Common myeloid progenitor, CD34-positive (primary cell): ENCODE data around the gene ELF1.
A peak's percentile ranks its signal among the peaks of the same experiment; 100 is the strongest.
"Not testable (repeated sequence)": the region's sequence is repeated elsewhere in the genome, so short reads cannot be mapped to it uniquely, and the experiment has no call there.

Experiments
- CTCF ChIA-PET: fragments of 350-600 bp; sonication (Branson Sonifier 250); formaldehyde crosslinking; loops from one replicate; lab custom pipeline; 2021; ENCODE audit warnings: antibody characterized with exemption; lab: Charles Lee
- POLR2A ChIA-PET: fragments of 350-600 bp; sonication (Branson Sonifier 250); formaldehyde crosslinking; loops from one replicate; lab custom pipeline; 2021; ENCODE audit warnings: antibody characterized with exemption; lab: Charles Lee
- DNase-seq, 3 donors: peaks; one replicate each; pipeline versions ENCODE4 v3.0.0 to v3.0.0-alpha.2; 2013
- H3K27ac ChIP-seq, 2 experiments: 1 replicate in 1 of 2; 2 replicates in 1 of 2; pipeline ENCODE4 v1.7.0; 2013; ENCODE audit warnings: inconsistent platforms in 2 of 2, low read length in 2 of 2, mild to moderate bottlenecking in 2 of 2, low read depth in 1 of 2, moderate library complexity in 1 of 2; ENCODE audit not compliant: severe bottlenecking in 2 of 2, insufficient read depth in 1 of 2, poor library complexity in 1 of 2
- H3K27me3 ChIP-seq, 5 experiments: replicated peaks in 2 of 5; 1 replicate in 3 of 5; 2 replicates in 2 of 5; pipeline versions ENCODE4 v1.6.1 to v1.7.0; 2013; ENCODE audit warnings: low read length in 4 of 5, mild to moderate bottlenecking in 2 of 5, moderate library complexity in 2 of 5, inconsistent platforms in 1 of 5; ENCODE audit not compliant: insufficient read depth in 5 of 5, control insufficient read depth in 4 of 5
- H3K36me3 ChIP-seq, 4 experiments: 1 replicate in 2 of 4; 2 replicates in 2 of 4; pipeline versions ENCODE4 v1.6.1 to v1.7.0; 2013; ENCODE audit warnings: low read length in 3 of 4, control low read depth in 1 of 4, mild to moderate bottlenecking in 1 of 4; ENCODE audit not compliant: control insufficient read depth in 4 of 4, insufficient read depth in 4 of 4
- H3K4me1 ChIP-seq, 4 experiments: 1 replicate in 3 of 4; 2 replicates in 1 of 4; pipeline versions ENCODE4 v1.6.1 to v1.7.1; 2013; ENCODE audit warnings: low read length in 3 of 4, mild to moderate bottlenecking in 3 of 4, control low read depth in 1 of 4, inconsistent platforms in 1 of 4, moderate library complexity in 1 of 4; ENCODE audit not compliant: control insufficient read depth in 4 of 4, insufficient read depth in 4 of 4; ENCODE audit errors: control extremely low read depth in 1 of 4
- H3K4me3 ChIP-seq, 7 experiments: 1 replicate in 4 of 7; 2 replicates in 3 of 7; pipeline versions ENCODE4 v1.5.1 to v1.7.0; 2013; ENCODE audit warnings: mild to moderate bottlenecking in 7 of 7, low read length in 6 of 7, moderate library complexity in 6 of 7, inconsistent platforms in 2 of 7, low read depth in 2 of 7, control low read depth in 1 of 7; ENCODE audit not compliant: insufficient read depth in 4 of 7, control insufficient read depth in 1 of 7; ENCODE audit errors: extremely low read depth in 1 of 7
- H3K9me3 ChIP-seq, 5 experiments: 1 replicate in 4 of 5; 2 replicates in 1 of 5; pipeline versions ENCODE4 v1.6.1 to v1.7.1; 2013; ENCODE audit warnings: low read length in 4 of 5, mild to moderate bottlenecking in 2 of 5, inconsistent platforms in 1 of 5, low read depth in 1 of 5, moderate library complexity in 1 of 5; ENCODE audit not compliant: control insufficient read depth in 4 of 5, insufficient read depth in 2 of 5; ENCODE audit errors: control extremely low read depth in 1 of 5
- WGBS: methylation state at CpG from one replicate; pipeline ENCODE4 v1.1.5; 2013; ENCODE audit not compliant: insufficient coverage; 5-methylcytosine and 5-hydroxymethylcytosine counted together

ELF1 gene

GRCh38 chr13:41042419-41042818 is 23.3 kb upstream of the ELF1 start:
- no CpG with 5 or more reads among the region's 4 CpGs for WGBS
- CTCF ChIA-PET, result interaction anchor here (1.7 kb wide), 1 partner anchor 10 kb away, joined by 7 read pairs; no protein-coding TSS in a partner anchor
- H3K4me3 ChIP-seq, H3K36me3 ChIP-seq, H3K27ac ChIP-seq, POLR2A ChIA-PET, H3K27me3 ChIP-seq, H3K4me1 ChIP-seq, DNase-seq, H3K9me3 ChIP-seq: not testable (repeated sequence)

GRCh38 chr13:41040584-41041334 is 21.6 kb upstream of the ELF1 start:
- ChIA-PET POLR2A (no interaction called here), CTCF (interaction anchor here (0.9 to 1.7 kb wide), 3 partner anchors 12 to 18 kb away, joined by 4 to 7 read pairs (median 5); no protein-coding TSS in a partner anchor)
- DNase-seq, result no peak
- WGBS, result 93% methylated on average over 7 of the region's 9 CpGs
- peaks cover 0 to 4% (median 0%) of the 10 kb centered on the region in 5 experiments for H3K9me3 ChIP-seq
- peaks cover 0 to 3% (median 0%) of the 10 kb centered on the region in 4 experiments for H3K36me3 ChIP-seq
- H3K4me1 ChIP-seq, result no peaks in the 10 kb centered on the region
- H3K27ac ChIP-seq, result no peak overlapping the region
- H3K27me3 ChIP-seq, result no peaks in the 10 kb centered on the region
- H3K4me3 ChIP-seq, result no peak overlapping the region

- H3K36me3 ChIP-seq, result peaks cover 0 to 3% (median 0%) of the 10 kb centered on the region in 4 experiments
- DNase-seq, result no peak
- POLR2A ChIA-PET, result no interaction called here
- CTCF ChIA-PET, result interaction anchor here (1.6 kb wide), 1 partner anchor 19 kb away, joined by 4 read pairs; no protein-coding TSS in a partner anchor
- peaks cover 0 to 4% (median 0%) of the 10 kb centered on the region in 5 experiments for H3K9me3 ChIP-seq
- no peaks in the 10 kb centered on the region for H3K27me3 ChIP-seq
- H3K27ac ChIP-seq, result no peak overlapping the region
- peaks cover 0 to 6% (median 2%) of the 10 kb centered on the region in 4 experiments for H3K4me1 ChIP-seq
- no peak overlapping the region for H3K4me3 ChIP-seq
These were observed 20.6 kb upstream of the ELF1 start for GRCh38 chr13:41039746-41040145.

- WGBS, result no CpG with 5 or more reads among the region's 5 CpGs
- POLR2A ChIA-PET, result not testable (repeated sequence)
These were observed 17.4 kb upstream of the ELF1 start for GRCh38 chr13:41036557-41036956.

GRCh38 chr13:41034881-41035280 is 15.8 kb upstream of the ELF1 start:
- H3K4me3 ChIP-seq, result no peak overlapping the region
- H3K36me3 ChIP-seq, result no peaks in the 10 kb centered on the region
- H3K27ac ChIP-seq, result no peak overlapping the region
- POLR2A ChIA-PET, result no interaction called here
- CTCF ChIA-PET, result no interaction called here
- H3K9me3 ChIP-seq, result no peaks in the 10 kb centered on the region
- H3K27me3 ChIP-seq, result no peaks in the 10 kb centered on the region
- 98% methylated on average over 4 of the region's 5 CpGs for WGBS
- peak in 2 of 3 donors; percentile 46 to 61 for DNase-seq
- peaks cover 0 to 17% (median 9%) of the 10 kb centered on the region in 4 experiments for H3K4me1 ChIP-seq

More at GRCh38 chr13:41036557-41036956, 17.4 kb upstream of the ELF1 start:
- peaks cover 0 to 17% (median 9%) of the 10 kb centered on the region in 4 experiments for H3K4me1 ChIP-seq
- H3K36me3 ChIP-seq, H3K9me3 ChIP-seq, CTCF ChIA-PET, H3K4me3 ChIP-seq, H3K27ac ChIP-seq, H3K27me3 ChIP-seq, DNase-seq: not testable (repeated sequence)

- POLR2A ChIA-PET, result no interaction called here
- no peaks in the 10 kb centered on the region for H3K36me3 ChIP-seq
- no peak overlapping the region for H3K27ac ChIP-seq
- 100% methylated on average over 1 of the region's 4 CpGs for WGBS
- H3K4me1 ChIP-seq, result peaks cover 0 to 17% (median 9%) of the 10 kb centered on the region in 4 experiments
- H3K4me3 ChIP-seq, result no peak overlapping the region
- H3K27me3 ChIP-seq, result no peaks in the 10 kb centered on the region
- CTCF ChIA-PET, result interaction anchor here (0.6 to 2.1 kb wide), 2 partner anchors 20 to 22 kb away, joined by 3 to 7 read pairs; no protein-coding TSS in a partner anchor
- H3K9me3 ChIP-seq, result no peaks in the 10 kb centered on the region
- no peak for DNase-seq
These were observed 15.3 kb upstream of the ELF1 start for GRCh38 chr13:41034382-41034781.
